Tibial nerve (tissue), 4 donors: ENCODE measurements around the gene GRAMD4. TPM values are rescaled to one million over a fixed set of nuclear protein-coding genes. Genes with fewer than 3 reads are reported as not detected.

Source experiments
- DNase-seq, 2 donors: peaks; one replicate each; pipeline ENCODE4 v3.0.0-alpha.2; 2019; ENCODE audit warnings: low spot score in 2 of 2
- H3K27ac ChIP-seq, 4 donors: fragments of 200-600 bp; sonication (generic) in 3 of 4; one replicate each; pipeline ENCODE4 v1.5.1; 2017 to 2019; ENCODE audit warnings: mild to moderate bottlenecking in 1 of 4
- H3K27me3 ChIP-seq, 2 donors: fragments of 200-600 bp; sonication (generic) in 1 of 2; one replicate each; pipeline versions ENCODE4 v1.5.1 to v1.6.0; 2017 to 2019
- H3K36me3 ChIP-seq, 3 donors: fragments of 200-600 bp; sonication (generic); one replicate each; pipeline ENCODE4 v1.5.1; 2018 to 2019
- H3K4me1 ChIP-seq, 4 donors: fragments of 200-600 bp; sonication (generic) in 3 of 4; one replicate each; pipeline ENCODE4 v1.5.1; 2017 to 2019
- H3K4me3 ChIP-seq, 4 donors: fragments of 200-600 bp; sonication (generic) in 3 of 4; one replicate each; pipeline ENCODE4 v1.5.1; 2017 to 2019; ENCODE audit warnings: mild to moderate bottlenecking in 1 of 4, moderate library complexity in 1 of 4
- H3K9me3 ChIP-seq, 4 donors: fragments of 200-600 bp; sonication (generic) in 3 of 4; one replicate each; pipeline ENCODE4 v1.5.1; 2017 to 2019
- CTCF ChIP-seq, 5 experiments: fragments of 200-600 bp in 3 of 5; fragments of 450-650 bp in 2 of 5; sonication (generic) in 3 of 5; IDR thresholded peaks; one replicate each; pipeline ENCODE4 v1.5.1; 2016 to 2019; ENCODE audit warnings: antibody characterized with exemption in 5 of 5, mild to moderate bottlenecking in 3 of 5, moderate library complexity in 2 of 5
- EP300 ChIP-seq, 2 donors: sonication (generic); formaldehyde crosslinking; IDR thresholded peaks; one replicate each; pipeline ENCODE4 v1.6.1; 2017; ENCODE audit warnings: antibody characterized with exemption in 2 of 2, mild to moderate bottlenecking in 1 of 2
- POLR2A ChIP-seq, 2 donors: fragments of 450-650 bp; IDR thresholded peaks; one replicate each; pipeline ENCODE4 v1.6.1; 2017; ENCODE audit warnings: antibody characterized with exemption in 2 of 2, mild to moderate bottlenecking in 2 of 2, moderate library complexity in 2 of 2
- WGBS, 2 donors: methylation state at CpG; one replicate each; pipeline ENCODE4 v1.1.5; 2018; 5-methylcytosine and 5-hydroxymethylcytosine counted together
- total RNA-seq, 4 donors: library from RNA; depleted of rRNA; stranded (reverse); fragments of >200 nt; gene quantifications; one replicate each; pipeline ENCODE4 v1.1.0, GENCODE V29; 2016

Gene GRAMD4
- total RNA-seq, 4 donors from 2014 or later, result 18.2 to 299 (median 54.3) TPM

- peak overlapping the region in 1 of 4 donors; percentile 2 for H3K4me3 ChIP-seq
- 42 to 53% methylated on average over 21 to 22 of the region's 22 CpGs for WGBS, 2 donors
- H3K9me3 ChIP-seq, result no peaks in the 10 kb centered on the region
- TF ChIP-seq EP300 (IDR thresholded peaks at IDR 0.05) (peak in 1 of 2 donors; percentile 6), POLR2A (IDR thresholded peaks at IDR 0.05) (no peak)
- peaks cover 0 to 49% (median 25%) of the 10 kb centered on the region in 4 donors for H3K4me1 ChIP-seq
- H3K36me3 ChIP-seq, result peaks cover 0 to 3% (median 0%) of the 10 kb centered on the region in 3 donors
- peak overlapping the region in 1 of 4 donors; percentile 67 for H3K27ac ChIP-seq
- DNase-seq, result no peak
- H3K27me3 ChIP-seq, result no peaks in the 10 kb centered on the region
Observed at GRCh38 chr22:46652081-46652846, 32.1 kb downstream of the GRAMD4 start.

- Histone ChIP-seq H3K4me1 (peaks cover 0 to 49% (median 25%) of the 10 kb centered on the region in 4 donors), H3K27me3 (no peaks in the 10 kb centered on the region), H3K4me3 (peak overlapping the region in 1 of 4 donors; percentile 2), H3K27ac (peak overlapping the region in 1 of 4 donors; percentile 67), H3K36me3 (peaks cover 0 to 2% (median 0%) of the 10 kb centered on the region in 3 donors), H3K9me3 (no peaks in the 10 kb centered on the region)
- 60 to 62% methylated on average over 17 to 23 of the region's 23 CpGs for WGBS, 2 donors
- TF ChIP-seq POLR2A (IDR thresholded peaks at IDR 0.05), result no peak
- TF ChIP-seq CTCF (IDR thresholded peaks at IDR 0.05), result no peak
- TF ChIP-seq EP300 (IDR thresholded peaks at IDR 0.05), result no peak
- DNase-seq, result no peak
Observed at GRCh38 chr22:46652847-46653331, 32.7 kb downstream of the GRAMD4 start.

GRCh38 chr22:46653596-46653995 is 33.4 kb downstream of the GRAMD4 start:
- WGBS, 2 donors, result 86 to 88% methylated on average over 7 to 8 of the region's 8 CpGs
- DNase-seq, result no peak
- H3K27ac ChIP-seq, result no peak overlapping the region
- peaks cover 0 to 49% (median 25%) of the 10 kb centered on the region in 4 donors for H3K4me1 ChIP-seq
- no peak overlapping the region for H3K4me3 ChIP-seq
- peaks cover 0 to 9% (median 0%) of the 10 kb centered on the region in 3 donors for H3K36me3 ChIP-seq
- no peaks in the 10 kb centered on the region for H3K9me3 ChIP-seq
- H3K27me3 ChIP-seq, result no peaks in the 10 kb centered on the region
- TF ChIP-seq POLR2A (IDR thresholded peaks at IDR 0.05) (no peak), EP300 (IDR thresholded peaks at IDR 0.05) (no peak), CTCF (IDR thresholded peaks at IDR 0.05) (no peak)

- WGBS, 2 donors, result 88 to 92% methylated on average over 16 to 17 of the region's 17 CpGs
- no peak for DNase-seq
- H3K27ac ChIP-seq, result no peak overlapping the region
- no peak for TF ChIP-seq POLR2A (IDR thresholded peaks at IDR 0.05)
- no peak for TF ChIP-seq EP300 (IDR thresholded peaks at IDR 0.05)
- no peak for TF ChIP-seq CTCF (IDR thresholded peaks at IDR 0.05)
- no peak overlapping the region for H3K4me3 ChIP-seq
- peaks cover 0 to 17% (median 0%) of the 10 kb centered on the region in 3 donors for H3K36me3 ChIP-seq
- H3K4me1 ChIP-seq, result peaks cover 0 to 43% (median 21%) of the 10 kb centered on the region in 4 donors
- H3K27me3 ChIP-seq, result no peaks in the 10 kb centered on the region
- no peaks in the 10 kb centered on the region for H3K9me3 ChIP-seq
Observed at GRCh38 chr22:46654426-46654825, 34.2 kb downstream of the GRAMD4 start.

- H3K9me3 ChIP-seq, result no peaks in the 10 kb centered on the region
- peaks cover 0 to 37% (median 16%) of the 10 kb centered on the region in 4 donors for H3K4me1 ChIP-seq
- H3K27ac ChIP-seq, result no peak overlapping the region
- no peak for TF ChIP-seq POLR2A (IDR thresholded peaks at IDR 0.05)
- TF ChIP-seq EP300 (IDR thresholded peaks at IDR 0.05), result no peak
- TF ChIP-seq CTCF (IDR thresholded peaks at IDR 0.05), result no peak
- 89 to 90% methylated on average over 14 of the region's 14 CpGs for WGBS, 2 donors
- H3K36me3 ChIP-seq, result peaks cover 0 to 23% (median 0%) of the 10 kb centered on the region in 3 donors
- no peak for DNase-seq
- no peaks in the 10 kb centered on the region for H3K27me3 ChIP-seq
- H3K4me3 ChIP-seq, result no peak overlapping the region
Observed at GRCh38 chr22:46654927-46655595, 34.9 kb downstream of the GRAMD4 start.
